ENCODE results near the gene CDC14A. TPM values are rescaled to one million over a fixed set of nuclear protein-coding genes. Genes with fewer than 3 reads are reported as not detected.
"Not testable (repeated sequence)": the region's sequence is repeated elsewhere in the genome, so short reads cannot be mapped to it uniquely, and the experiment has no call there.

The CDC14A gene
- total RNA-seq, 1 experiment from 2014 or later, result 2.6 TPM

- no TSS peak for BruUV-seq (replicated peaks)
- no peak for TF ChIP-seq CTCF (IDR thresholded peaks at IDR 0.05; ENCODE audit: unreplicated experiment)
- no peaks in the 10 kb centered on the region for H3K9me3 Mint-ChIP-seq (ENCODE audit: unreplicated experiment)
- no peaks in the 10 kb centered on the region for H3K27me3 Mint-ChIP-seq (ENCODE audit: insufficient read depth, unreplicated experiment)
- ChIA-PET CTCF (no interaction called here), POLR2A (no interaction called here)
- intact Hi-C loops (cut with micrococcal nuclease), result no loop called here
- H3K4me1 Mint-ChIP-seq (ENCODE audit: insufficient read depth, unreplicated experiment), result no peaks in the 10 kb centered on the region
- DNase-seq (ENCODE audit: unreplicated experiment), result no peak
- H3K27ac Mint-ChIP-seq (ENCODE audit: low read depth, unreplicated experiment), result no peak overlapping the region
- H3K4me3 Mint-ChIP-seq (ENCODE audit: unreplicated experiment), result no peak overlapping the region
- no peaks in the 10 kb centered on the region for H3K36me3 Mint-ChIP-seq (ENCODE audit: insufficient read depth, unreplicated experiment)
These were observed 16.9 kb upstream of the CDC14A start for GRCh38 chr1:100335436-100335835.

- H3K4me1 Mint-ChIP-seq (ENCODE audit: insufficient read depth, unreplicated experiment); H3K4me3 Mint-ChIP-seq (ENCODE audit: unreplicated experiment); intact Hi-C loops (cut with micrococcal nuclease); H3K27me3 Mint-ChIP-seq (ENCODE audit: insufficient read depth, unreplicated experiment); H3K9me3 Mint-ChIP-seq (ENCODE audit: unreplicated experiment); DNase-seq (ENCODE audit: unreplicated experiment); H3K27ac Mint-ChIP-seq (ENCODE audit: low read depth, unreplicated experiment); BruUV-seq (replicated peaks); H3K36me3 Mint-ChIP-seq (ENCODE audit: insufficient read depth, unreplicated experiment): not testable (repeated sequence)
- CTCF ChIA-PET, result interaction anchor here (0.6 kb wide), 1 partner anchor 1081 kb away, joined by 3 read pairs; no protein-coding TSS in a partner anchor
- POLR2A ChIA-PET, result interaction anchor here (1.6 kb wide), 1 partner anchor 15 kb away, joined by 3 read pairs; the partner anchor contains the start of gene CDC14A
These were observed 14.4 kb upstream of the CDC14A start for GRCh38 chr1:100337878-100338277.

GRCh38 chr1:100339735-100340134 lies 12.6 kb upstream of the CDC14A start:
- H3K4me1 Mint-ChIP-seq (ENCODE audit: insufficient read depth, unreplicated experiment); H3K27ac Mint-ChIP-seq (ENCODE audit: low read depth, unreplicated experiment); H3K9me3 Mint-ChIP-seq (ENCODE audit: unreplicated experiment); H3K27me3 Mint-ChIP-seq (ENCODE audit: insufficient read depth, unreplicated experiment); BruUV-seq (replicated peaks); intact Hi-C loops (cut with micrococcal nuclease); H3K4me3 Mint-ChIP-seq (ENCODE audit: unreplicated experiment); H3K36me3 Mint-ChIP-seq (ENCODE audit: insufficient read depth, unreplicated experiment); DNase-seq (ENCODE audit: unreplicated experiment); CTCF ChIA-PET: not testable (repeated sequence)
- POLR2A ChIA-PET, result interaction anchor here (0.6 to 0.8 kb wide), 2 partner anchors 530 to 1602 kb away, joined by 3 to 4 read pairs; no protein-coding TSS in a partner anchor

- no peak for DNase-seq (ENCODE audit: unreplicated experiment)
- Mint-ChIP-seq H3K27me3 (ENCODE audit: insufficient read depth, unreplicated experiment) (no peaks in the 10 kb centered on the region), H3K36me3 (ENCODE audit: insufficient read depth, unreplicated experiment) (no peaks in the 10 kb centered on the region), H3K9me3 (ENCODE audit: unreplicated experiment) (no peaks in the 10 kb centered on the region), H3K4me1 (ENCODE audit: insufficient read depth, unreplicated experiment) (no peaks in the 10 kb centered on the region), H3K4me3 (ENCODE audit: unreplicated experiment) (no peak overlapping the region), H3K27ac (ENCODE audit: low read depth, unreplicated experiment) (no peak overlapping the region)
- TF ChIP-seq CTCF (IDR thresholded peaks at IDR 0.05; ENCODE audit: unreplicated experiment), result no peak
- POLR2A ChIA-PET, result no interaction called here
- intact Hi-C loops (cut with micrococcal nuclease), result no loop called here
- no TSS peak for BruUV-seq (replicated peaks)
- CTCF ChIA-PET, result no interaction called here
These were observed 11.8 kb upstream of the CDC14A start for GRCh38 chr1:100340494-100340893.

GRCh38 chr1:100342348-100342747 lies 10.0 kb upstream of the CDC14A start:
- no peak for TF ChIP-seq CTCF (IDR thresholded peaks at IDR 0.05; ENCODE audit: unreplicated experiment)
- ChIA-PET POLR2A (no interaction called here), CTCF (interaction anchor here (0.9 to 1.0 kb wide), 2 partner anchors 22 to 560 kb away, joined by 3 to 4 read pairs; no protein-coding TSS in a partner anchor)
- Mint-ChIP-seq H3K4me3 (ENCODE audit: unreplicated experiment) (no peak overlapping the region), H3K27ac (ENCODE audit: low read depth, unreplicated experiment) (no peak overlapping the region), H3K9me3 (ENCODE audit: unreplicated experiment) (no peaks in the 10 kb centered on the region), H3K27me3 (ENCODE audit: insufficient read depth, unreplicated experiment) (no peaks in the 10 kb centered on the region), H3K36me3 (ENCODE audit: insufficient read depth, unreplicated experiment) (no peaks in the 10 kb centered on the region), H3K4me1 (ENCODE audit: insufficient read depth, unreplicated experiment) (no peaks in the 10 kb centered on the region)
- intact Hi-C loops (cut with micrococcal nuclease), result no loop called here
- no peak for DNase-seq (ENCODE audit: unreplicated experiment)
- BruUV-seq (replicated peaks), result no TSS peak
